GM12892 (cell line): ENCODE results near the gene CCNK.

Source experiments
- POLR2A ChIP-seq: IDR thresholded peaks from 2 replicates; pipeline ENCODE4 v1.6.1; 2011; ENCODE audit warnings: low read depth, low read length, control low read depth
- POLR2AphosphoS5 ChIP-seq: IDR thresholded peaks from 2 replicates; pipeline ENCODE4 v1.6.1; 2011; ENCODE audit warnings: low read depth, low read length, control low read depth
- TAF1 ChIP-seq: IDR thresholded peaks from 2 replicates; pipeline ENCODE4 v1.6.1; 2011; ENCODE audit warnings: low read depth, mild to moderate bottlenecking, control low read depth, low read length, borderline replicate concordance

GRCh38 chr14:99451234-99451633 lies 30.0 kb upstream of the CCNK start:
- no peak for TF ChIP-seq POLR2A
- TF ChIP-seq POLR2AphosphoS5 = no peak
- TF ChIP-seq TAF1 = no peak
